Stimulated activated naive CD8-positive, alpha-beta T cell treated with anti-CD3 and anti-CD28 coated beads, Interleukin-15, amount 100 ng/mL, for 72 hours (primary cell): ENCODE measurements around the gene PLA2G4F.
A peak's percentile ranks its signal among the peaks of the same experiment; 100 is the strongest.

ENCODE experiments used
- ATAC-seq: fragments of 150-1000 bp; cut with Tn5 transposase; 2 replicates; pipeline ENCODE4 v1.10.0; 2021; ENCODE audit warnings: mild to moderate bottlenecking, moderate library complexity
- DNase-seq, 2 donors: peaks; one replicate each; pipeline ENCODE4 v3.0.0; 2021 to 2022
- H3K27ac Mint-ChIP-seq, 2 donors: one replicate each; pipeline ENCODE4 v1.8.0; 2022; ENCODE audit warnings: mild to moderate bottlenecking in 2 of 2, mixed read lengths in 2 of 2, moderate library complexity in 2 of 2
- H3K27me3 Mint-ChIP-seq: one replicate; pipeline ENCODE4 v1.8.0; 2022; ENCODE audit warnings: mixed read lengths
- H3K4me1 Mint-ChIP-seq: one replicate; pipeline ENCODE4 v1.8.0; 2022; ENCODE audit warnings: mild to moderate bottlenecking, mixed read lengths
- H3K4me3 Mint-ChIP-seq, 2 donors: one replicate each; pipeline ENCODE4 v1.8.0; 2022; ENCODE audit warnings: mild to moderate bottlenecking in 2 of 2, mixed read lengths in 2 of 2, moderate library complexity in 1 of 2
- H3K9me3 Mint-ChIP-seq, 2 donors: one replicate each; pipeline ENCODE4 v1.8.0; 2022; ENCODE audit warnings: mixed read lengths in 2 of 2

PLA2G4F gene

GRCh38 chr15:42131826-42132806 is 24.3 kb downstream of the PLA2G4F start:
- H3K4me1 Mint-ChIP-seq, result no peaks in the 10 kb centered on the region

GRCh38 chr15:42131006-42131405 is 25.4 kb downstream of the PLA2G4F start:
- H3K9me3 Mint-ChIP-seq, result no peaks in the 10 kb centered on the region
- ATAC-seq (no peak), DNase-seq (no peak)
- H3K4me3 Mint-ChIP-seq, result no peak overlapping the region
- peak overlapping the region in 1 of 2 donors; percentile 72 for H3K27ac Mint-ChIP-seq
- no peaks in the 10 kb centered on the region for H3K4me1 Mint-ChIP-seq
- H3K27me3 Mint-ChIP-seq, result peaks cover 23% of the 10 kb centered on the region

More at GRCh38 chr15:42131826-42132806, 24.3 kb downstream of the PLA2G4F start:
- peak overlapping the region in 1 of 2 donors; percentile 90 for H3K27ac Mint-ChIP-seq
- DNase-seq, result no peak
- peaks cover 23% of the 10 kb centered on the region for H3K27me3 Mint-ChIP-seq
- no peak for ATAC-seq
- no peak overlapping the region for H3K4me3 Mint-ChIP-seq
- no peaks in the 10 kb centered on the region for H3K9me3 Mint-ChIP-seq

GRCh38 chr15:42130246-42130986 is 26.0 kb downstream of the PLA2G4F start:
- ATAC-seq (no peak), DNase-seq (no peak)
- no peak overlapping the region for H3K4me3 Mint-ChIP-seq
- H3K4me1 Mint-ChIP-seq, result no peaks in the 10 kb centered on the region
- peaks cover 23% of the 10 kb centered on the region for H3K27me3 Mint-ChIP-seq
- H3K27ac Mint-ChIP-seq, result peak overlapping the region in 1 of 2 donors; percentile 72
- no peaks in the 10 kb centered on the region for H3K9me3 Mint-ChIP-seq

- Mint-ChIP-seq H3K27ac (no peak overlapping the region), H3K27me3 (peaks cover 23% of the 10 kb centered on the region), H3K4me3 (no peak overlapping the region), H3K9me3 (no peaks in the 10 kb centered on the region), H3K4me1 (no peaks in the 10 kb centered on the region)
- ATAC-seq, result no peak
- no peak for DNase-seq
Observed at GRCh38 chr15:42129364-42129763, 27.1 kb downstream of the PLA2G4F start.

- ATAC-seq (no peak), DNase-seq (no peak)
- Mint-ChIP-seq H3K27ac (no peak overlapping the region), H3K4me3 (no peak overlapping the region), H3K9me3 (no peaks in the 10 kb centered on the region), H3K27me3 (peaks cover 23% of the 10 kb centered on the region), H3K4me1 (no peaks in the 10 kb centered on the region)
Observed at GRCh38 chr15:42128476-42128875, 28.0 kb downstream of the PLA2G4F start.

GRCh38 chr15:42123546-42123945 is 32.9 kb downstream of the PLA2G4F start:
- ATAC-seq, result no peak
- H3K9me3 Mint-ChIP-seq, result no peaks in the 10 kb centered on the region
- H3K4me3 Mint-ChIP-seq, result no peak overlapping the region
- no peaks in the 10 kb centered on the region for H3K4me1 Mint-ChIP-seq
- no peaks in the 10 kb centered on the region for H3K27me3 Mint-ChIP-seq
- DNase-seq, result no peak
- H3K27ac Mint-ChIP-seq, result peak overlapping the region in 1 of 2 donors; percentile 35

GRCh38 chr15:42121682-42122081 is 34.8 kb downstream of the PLA2G4F start:
- no peaks in the 10 kb centered on the region for H3K9me3 Mint-ChIP-seq
- H3K4me3 Mint-ChIP-seq, result no peak overlapping the region
- H3K27ac Mint-ChIP-seq, result no peak overlapping the region
- DNase-seq (no peak), ATAC-seq (no peak)
- no peaks in the 10 kb centered on the region for H3K4me1 Mint-ChIP-seq
- no peaks in the 10 kb centered on the region for H3K27me3 Mint-ChIP-seq

- ATAC-seq (no peak), DNase-seq (no peak)
- Mint-ChIP-seq H3K4me1 (no peaks in the 10 kb centered on the region), H3K9me3 (peaks cover 0 to 4% of the 10 kb centered on the region in 2 donors), H3K27me3 (no peaks in the 10 kb centered on the region), H3K27ac (no peak overlapping the region), H3K4me3 (no peak overlapping the region)
Observed at GRCh38 chr15:42121021-42121420, 35.4 kb downstream of the PLA2G4F start.

- no peaks in the 10 kb centered on the region for H3K4me1 Mint-ChIP-seq
- no peak overlapping the region for H3K4me3 Mint-ChIP-seq
- no peak for ATAC-seq
- peaks cover 0 to 4% of the 10 kb centered on the region in 2 donors for H3K9me3 Mint-ChIP-seq
- no peak overlapping the region for H3K27ac Mint-ChIP-seq
- no peaks in the 10 kb centered on the region for H3K27me3 Mint-ChIP-seq
- DNase-seq, result no peak
Observed at GRCh38 chr15:42120285-42120684, 36.2 kb downstream of the PLA2G4F start.

GRCh38 chr15:42119446-42119760 is 37.0 kb downstream of the PLA2G4F start:
- Mint-ChIP-seq H3K4me3 (no peak overlapping the region), H3K4me1 (no peaks in the 10 kb centered on the region), H3K27me3 (no peaks in the 10 kb centered on the region), H3K27ac (no peak overlapping the region), H3K9me3 (peaks cover 0 to 4% of the 10 kb centered on the region in 2 donors)
- no peak for DNase-seq
- ATAC-seq, result no peak

- Mint-ChIP-seq H3K4me1 (no peaks in the 10 kb centered on the region), H3K4me3 (no peak overlapping the region), H3K9me3 (peaks cover 0 to 4% of the 10 kb centered on the region in 2 donors), H3K27me3 (no peaks in the 10 kb centered on the region), H3K27ac (no peak overlapping the region)
- DNase-seq, result no peak
- no peak for ATAC-seq
Observed at GRCh38 chr15:42118650-42119445, 37.6 kb downstream of the PLA2G4F start.

- DNase-seq (no peak), ATAC-seq (no peak)
- Mint-ChIP-seq H3K27ac (no peak overlapping the region), H3K4me3 (no peak overlapping the region), H3K27me3 (peaks cover 16% of the 10 kb centered on the region), H3K9me3 (peaks cover 0 to 4% of the 10 kb centered on the region in 2 donors), H3K4me1 (peaks cover 7% of the 10 kb centered on the region)
Observed at GRCh38 chr15:42111924-42112323, 44.5 kb downstream of the PLA2G4F start.

GRCh38 chr15:42110367-42110766 is 46.1 kb downstream of the PLA2G4F start:
- ATAC-seq (no peak), DNase-seq (no peak)
- Mint-ChIP-seq H3K4me1 (peaks cover 7% of the 10 kb centered on the region), H3K27ac (no peak overlapping the region), H3K4me3 (no peak overlapping the region), H3K9me3 (no peaks in the 10 kb centered on the region), H3K27me3 (peaks cover 16% of the 10 kb centered on the region)

GRCh38 chr15:42108806-42109205 is 47.6 kb downstream of the PLA2G4F start:
- ATAC-seq, result no peak
- H3K27me3 Mint-ChIP-seq, result peaks cover 16% of the 10 kb centered on the region

GRCh38 chr15:42108189-42108588 is 48.2 kb downstream of the PLA2G4F start:
- ATAC-seq, result no peak
- Mint-ChIP-seq H3K9me3 (no peaks in the 10 kb centered on the region), H3K4me3 (no peak overlapping the region), H3K4me1 (peaks cover 7% of the 10 kb centered on the region), H3K27me3 (peaks cover 16% of the 10 kb centered on the region), H3K27ac (no peak overlapping the region)
- no peak for DNase-seq

More at GRCh38 chr15:42108806-42109205, 47.6 kb downstream of the PLA2G4F start:
- no peak for DNase-seq
- Mint-ChIP-seq H3K27ac (no peak overlapping the region), H3K4me1 (peaks cover 7% of the 10 kb centered on the region), H3K4me3 (no peak overlapping the region), H3K9me3 (no peaks in the 10 kb centered on the region)
